HS-27A (cell line): ENCODE data around the gene ARL15.

Source experiments
- DNase-seq: peaks from one replicate; pipeline ENCODE4 v3.0.0-alpha.2; 2012; ENCODE audit warnings: low read depth, missing footprints

Gene ARL15

DNA sequence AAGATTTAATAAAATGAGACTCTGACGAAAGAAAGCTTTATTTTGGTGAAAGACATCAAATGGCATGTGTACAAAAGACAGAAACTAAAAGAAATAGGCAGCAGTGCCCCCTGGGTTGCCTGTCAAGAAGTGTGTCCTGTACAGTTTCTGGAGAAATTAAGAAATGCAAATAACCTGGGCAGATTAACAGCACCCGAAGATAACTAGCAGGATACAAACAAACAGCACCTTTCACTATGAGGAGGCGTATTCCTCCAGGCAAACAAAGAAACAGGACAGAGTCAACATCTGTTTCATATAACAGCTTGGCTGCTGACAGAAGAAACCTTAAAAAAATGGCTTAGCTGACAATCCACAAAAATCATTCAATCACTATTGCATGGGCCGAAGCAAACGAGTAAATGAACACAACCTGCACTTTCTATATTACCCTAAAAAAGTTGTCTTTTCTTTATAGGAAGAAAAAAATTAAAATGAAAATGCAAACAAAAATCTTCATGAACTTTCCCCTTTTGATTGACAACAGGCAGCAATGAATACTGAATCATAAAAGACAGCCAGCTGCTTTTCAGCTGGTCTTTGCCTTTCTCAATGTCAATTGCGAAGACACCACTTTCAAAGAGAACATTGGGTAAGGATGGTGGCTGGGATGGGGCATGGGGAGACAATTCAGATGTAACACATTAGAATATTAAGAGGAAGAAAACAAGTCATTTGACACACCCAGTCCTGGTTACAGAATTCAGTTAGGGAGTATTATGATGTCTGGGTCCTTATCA, 162.1 kb downstream of the ARL15 start:
- DNase-seq = no peak

DNA sequence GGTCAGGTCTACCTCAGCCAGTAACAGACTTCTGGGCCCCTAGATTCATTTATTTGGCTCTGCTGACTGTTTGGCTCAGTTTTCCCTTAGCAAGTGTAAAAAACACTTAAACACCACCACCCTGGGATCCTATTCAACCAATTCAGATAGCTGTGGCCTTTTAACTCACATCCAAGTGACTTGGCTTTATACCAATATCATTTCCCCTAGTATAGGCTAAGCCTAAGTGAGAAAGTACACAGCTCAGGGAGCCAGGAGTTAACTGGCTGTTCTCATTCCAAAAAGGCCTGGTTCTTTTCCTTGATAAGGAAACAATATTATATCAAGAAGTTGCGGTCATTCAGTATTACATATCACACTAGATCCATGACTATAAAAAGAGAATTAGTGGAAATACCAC, 163.5 kb downstream of the ARL15 start:
- DNase-seq = no peak

DNA sequence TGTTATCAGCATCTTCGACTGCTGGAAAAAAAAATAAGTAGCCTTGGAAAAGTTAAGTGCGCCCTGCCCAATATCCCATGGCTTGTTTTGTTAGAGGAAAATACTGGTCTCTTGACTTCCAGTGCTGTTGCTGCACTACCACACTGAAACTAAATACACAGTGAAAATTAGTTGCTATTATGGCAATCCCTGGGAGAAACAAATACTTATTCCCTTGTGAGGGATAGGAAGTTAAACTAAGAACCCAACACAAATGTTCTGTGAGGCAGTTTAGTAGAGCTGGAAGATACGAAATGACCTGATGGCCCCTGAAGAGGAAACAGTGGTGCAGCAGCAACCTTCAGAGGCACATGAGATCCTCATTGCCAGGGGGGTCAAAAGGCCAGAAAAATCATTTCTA, 164.0 kb downstream of the ARL15 start:
- no peak for DNase-seq

DNA sequence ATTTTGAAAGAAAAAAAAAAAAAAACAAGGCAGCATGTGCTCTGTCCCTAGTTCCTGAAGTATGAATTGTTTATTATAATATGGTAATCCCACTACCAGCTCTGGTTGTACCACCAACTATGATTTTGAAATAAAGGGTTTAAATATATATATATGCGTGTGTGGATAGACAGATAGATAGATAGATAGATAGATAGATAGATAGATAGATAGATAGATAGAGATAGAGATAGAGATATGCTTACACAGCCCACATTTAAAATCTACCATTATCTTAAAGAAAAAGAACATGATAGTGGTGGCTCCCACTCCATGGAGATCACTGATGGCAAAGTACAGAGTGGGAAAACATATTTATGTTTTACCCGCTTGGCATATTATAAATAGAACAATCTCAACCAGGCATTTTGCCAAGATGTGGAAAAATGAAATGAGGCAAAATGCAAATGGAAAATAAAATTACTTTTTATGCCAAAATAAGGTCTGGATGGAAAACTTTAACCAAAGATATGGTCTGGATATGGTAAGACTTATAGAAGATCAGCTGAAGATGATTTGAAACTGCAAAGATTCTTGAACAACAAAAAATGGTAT, 170.0 kb downstream of the ARL15 start:
- DNase-seq = no peak

DNA sequence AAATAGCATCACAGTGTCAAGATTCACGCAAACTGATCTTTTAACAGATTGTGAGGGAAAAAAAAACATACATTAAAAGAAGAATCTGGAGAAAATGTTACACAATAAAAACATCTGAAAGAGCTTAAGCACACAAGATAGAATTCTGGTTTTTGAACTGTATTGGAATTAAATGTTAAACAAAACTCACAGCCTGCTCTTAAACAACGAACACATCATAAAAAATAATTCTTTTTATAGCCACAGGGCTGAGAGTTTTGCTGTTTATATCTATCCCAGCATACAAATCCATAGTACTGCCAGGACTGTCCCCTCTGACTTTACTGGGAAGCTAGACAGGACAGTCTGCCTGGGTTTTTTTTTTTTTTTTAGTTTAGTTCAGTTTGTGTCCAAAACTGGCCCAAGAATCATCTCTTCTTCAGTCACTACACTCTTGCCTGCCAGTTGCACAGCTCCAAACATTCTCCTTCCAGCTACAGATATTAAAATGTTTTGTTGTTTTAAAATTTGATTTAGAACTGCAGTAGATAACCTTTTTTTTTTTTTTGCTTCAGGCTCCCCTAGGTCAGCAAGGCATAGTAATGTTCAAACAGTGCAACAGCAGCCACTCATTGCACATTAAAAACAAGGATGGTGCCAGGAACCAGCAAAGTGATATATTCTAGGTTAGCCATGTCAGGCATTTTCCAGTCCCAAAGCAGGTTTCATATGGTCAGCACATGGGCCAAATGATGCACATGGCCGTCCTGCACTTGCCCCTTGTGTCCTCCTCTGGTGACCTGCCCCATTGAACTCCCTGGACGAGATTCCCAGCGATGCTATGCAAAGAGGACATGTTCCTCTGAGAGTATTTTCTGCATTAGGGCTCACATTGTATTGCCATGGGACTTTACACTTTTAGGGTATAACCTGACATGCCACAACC, 173.6 kb downstream of the ARL15 start:
- DNase-seq = no peak

DNA sequence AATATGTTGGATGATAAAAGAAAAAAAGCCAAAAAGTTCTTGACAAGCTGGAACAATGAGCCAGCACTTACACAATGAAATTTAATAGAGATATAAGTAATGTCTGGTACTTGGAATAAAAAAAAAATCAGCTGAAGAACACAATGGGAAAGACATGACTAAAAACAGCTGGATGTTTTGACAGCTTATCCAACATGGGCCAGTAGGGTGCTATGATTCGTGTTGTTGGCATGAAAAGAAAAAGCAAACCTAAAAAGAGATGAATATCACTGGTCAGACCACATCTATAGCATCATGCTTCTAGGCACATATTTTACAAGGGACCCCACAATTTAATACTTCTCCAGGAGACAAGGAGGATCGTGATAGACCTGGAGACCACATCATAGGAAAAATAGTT, 175.3 kb downstream of the ARL15 start:
- DNase-seq = no peak

DNA sequence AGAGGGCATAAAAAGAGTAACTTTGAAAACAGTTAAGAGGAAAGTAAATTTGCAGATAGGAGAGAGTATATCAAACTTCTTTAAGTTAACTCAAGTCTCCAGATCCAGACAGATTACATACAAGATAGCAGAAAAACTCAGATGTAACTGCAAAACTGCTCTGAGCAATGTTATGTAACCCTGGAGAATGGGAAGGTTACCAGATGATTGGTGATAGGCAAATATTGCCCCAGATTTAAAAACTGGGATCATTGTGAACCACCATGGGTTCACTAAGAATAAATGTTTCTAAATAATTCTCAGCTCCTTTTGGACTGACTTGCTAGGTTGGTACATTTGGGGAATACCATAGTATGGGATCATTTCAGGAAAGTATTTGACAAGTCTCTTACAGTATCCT, 176.5 kb downstream of the ARL15 start:
- no peak for DNase-seq

DNA sequence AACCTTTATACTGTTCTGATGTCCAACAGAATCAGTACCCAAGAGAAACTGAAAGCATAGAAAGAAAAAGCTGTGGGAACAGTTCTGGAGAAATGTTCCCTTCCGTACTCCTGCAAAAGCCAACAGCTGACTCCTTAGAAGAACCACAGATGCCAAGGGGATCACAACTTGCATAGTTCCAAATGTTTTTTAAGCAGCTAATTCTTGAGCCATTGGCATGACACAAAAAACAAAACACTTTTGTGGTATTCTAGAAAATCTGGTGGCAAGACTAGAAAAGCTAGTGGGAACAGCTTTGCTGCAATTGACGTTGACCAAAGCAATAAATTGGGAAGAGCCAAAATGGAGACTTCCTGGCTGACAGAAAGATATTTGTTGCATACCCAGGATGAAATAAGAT, 189.9 kb downstream of the ARL15 start:
- DNase-seq = no peak

DNA sequence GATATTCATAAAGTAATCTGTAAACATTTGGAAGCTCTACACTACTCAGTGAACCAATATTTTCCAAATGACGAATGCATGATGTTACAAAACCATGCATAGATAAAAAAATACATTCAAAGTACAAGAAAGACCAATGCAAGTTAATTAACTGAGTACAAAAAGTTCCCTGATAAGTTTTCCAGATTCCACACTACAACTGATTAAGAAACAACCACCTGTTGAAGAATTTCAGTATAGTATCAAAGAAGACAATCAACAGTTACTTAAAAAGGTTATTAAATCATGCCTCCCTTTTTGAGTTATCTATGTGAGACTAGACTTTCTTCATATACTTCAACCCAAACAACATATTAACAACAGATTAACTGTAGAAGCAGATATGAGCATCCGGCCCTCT, 192.4 kb downstream of the ARL15 start:
- DNase-seq = no peak

DNA sequence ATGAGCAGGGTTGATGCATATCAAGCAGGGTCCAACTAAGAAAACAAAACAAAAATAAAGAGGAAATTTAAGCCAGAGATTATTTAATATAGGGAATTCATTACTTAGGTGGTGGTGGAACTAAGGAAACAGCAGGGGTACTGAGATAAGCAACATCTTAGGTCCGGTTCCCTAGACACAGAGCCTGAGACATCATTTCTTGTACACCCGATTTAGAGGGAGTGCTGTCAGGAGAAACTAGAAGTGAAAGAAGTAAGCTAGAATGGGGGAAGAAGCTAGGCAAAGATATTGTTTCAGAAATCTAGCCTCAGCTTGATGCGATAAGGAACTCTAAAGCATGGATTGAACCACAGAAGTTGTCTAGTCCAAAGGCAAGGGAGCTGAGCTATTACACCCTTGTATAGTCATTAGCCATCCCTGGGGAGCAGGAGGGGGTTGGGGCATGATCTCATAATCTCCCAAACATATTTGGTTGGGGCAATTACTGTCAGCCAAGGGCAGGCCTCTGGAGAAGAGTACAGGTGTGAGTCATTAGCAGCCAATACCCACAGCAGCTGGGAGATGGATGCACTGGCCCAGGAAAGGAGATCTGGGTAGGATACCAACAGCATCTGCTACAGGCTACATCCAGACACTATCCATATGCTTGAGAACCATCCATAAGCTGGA, 194.5 kb downstream of the ARL15 start:
- no peak for DNase-seq

DNA sequence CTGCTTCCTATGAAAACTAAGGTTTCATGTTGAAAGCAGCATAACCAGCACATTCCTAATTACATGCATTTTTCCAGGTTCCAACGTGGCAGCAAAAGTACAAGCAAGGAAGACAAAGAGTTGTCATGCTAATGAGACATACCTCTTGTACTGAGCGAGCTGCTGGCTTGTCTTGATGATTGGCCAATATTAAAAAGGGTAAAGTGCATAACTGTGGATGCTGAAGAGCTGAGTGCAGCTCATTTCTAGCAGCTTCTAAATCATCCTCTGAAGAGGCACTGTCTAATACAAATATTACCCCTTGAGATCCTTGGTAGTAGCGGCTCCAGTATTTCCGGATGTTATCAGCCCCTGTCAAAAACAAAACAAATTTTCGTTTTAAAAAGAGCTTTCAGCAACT, 197.3 kb downstream of the ARL15 start:
- DNase-seq = no peak

DNA sequence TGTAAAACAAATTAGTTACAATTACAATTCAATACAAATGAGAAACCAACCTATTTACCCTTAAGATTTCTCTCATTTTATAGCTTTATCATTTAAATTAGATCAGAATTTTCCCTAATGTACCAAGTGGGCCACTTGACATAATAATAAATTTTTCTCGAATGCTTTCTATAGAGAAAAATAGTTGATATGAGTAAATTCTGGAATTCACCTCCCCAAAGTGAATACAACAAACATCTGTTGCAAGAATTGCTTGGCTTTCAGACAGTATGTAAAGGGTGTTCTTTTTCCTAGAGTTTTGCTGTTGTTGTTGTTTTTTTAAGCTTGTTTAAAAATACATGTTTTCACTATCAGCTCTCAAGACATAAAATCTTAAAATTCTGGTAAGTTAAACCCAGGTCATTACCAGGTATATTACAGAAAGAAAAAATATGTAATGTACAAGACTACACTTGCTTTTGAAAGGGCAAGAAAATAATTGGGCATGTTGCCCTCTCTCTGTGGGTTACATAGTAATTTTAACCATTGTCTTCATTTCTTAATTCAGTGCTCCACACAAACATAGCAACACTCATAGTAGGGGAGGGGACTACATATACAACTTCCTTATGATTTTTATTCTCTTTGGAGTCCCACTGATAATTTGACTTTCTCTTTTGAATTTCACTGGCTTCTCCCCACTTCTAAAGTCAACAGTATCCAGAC, 200.6 kb downstream of the ARL15 start:
- no peak for DNase-seq

DNA sequence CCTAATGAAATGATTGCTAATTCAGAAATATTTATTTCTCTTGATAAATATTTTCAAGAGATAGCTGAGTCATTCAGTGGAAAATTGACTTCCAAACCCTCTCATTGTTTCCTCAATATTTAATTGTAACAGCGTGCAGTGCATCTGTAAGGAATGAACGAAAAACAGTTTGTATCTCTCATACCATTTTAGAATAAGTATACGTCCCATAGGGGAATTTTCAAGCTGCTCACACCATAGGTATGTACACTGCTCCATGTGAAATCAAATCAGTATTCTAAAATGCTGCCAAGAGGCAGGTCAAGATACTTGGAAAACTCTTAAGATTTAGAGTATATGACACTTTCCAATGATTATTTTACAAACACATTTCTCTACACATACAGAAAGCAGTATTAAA, 202.2 kb downstream of the ARL15 start:
- DNase-seq = no peak

DNA sequence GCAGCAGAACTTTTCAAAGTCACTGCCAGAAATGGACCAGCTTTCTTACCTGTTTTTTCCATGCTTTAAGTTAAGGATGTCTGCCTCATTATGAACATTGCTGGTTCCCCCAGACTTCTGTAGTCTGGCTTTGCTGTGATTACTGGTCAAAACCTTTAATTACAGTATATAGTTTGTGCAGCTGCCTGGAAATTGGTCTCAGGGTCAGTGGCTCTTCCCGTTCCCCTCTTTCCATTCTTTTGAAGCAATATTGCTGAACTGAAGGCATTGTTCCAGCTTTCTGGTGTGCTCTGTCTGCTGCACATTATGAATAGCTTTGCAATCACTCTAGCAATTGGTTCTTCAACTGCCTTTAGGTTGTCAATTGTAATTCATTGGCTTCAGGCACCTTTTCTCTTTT, 206.5 kb downstream of the ARL15 start:
- DNase-seq = no peak

DNA sequence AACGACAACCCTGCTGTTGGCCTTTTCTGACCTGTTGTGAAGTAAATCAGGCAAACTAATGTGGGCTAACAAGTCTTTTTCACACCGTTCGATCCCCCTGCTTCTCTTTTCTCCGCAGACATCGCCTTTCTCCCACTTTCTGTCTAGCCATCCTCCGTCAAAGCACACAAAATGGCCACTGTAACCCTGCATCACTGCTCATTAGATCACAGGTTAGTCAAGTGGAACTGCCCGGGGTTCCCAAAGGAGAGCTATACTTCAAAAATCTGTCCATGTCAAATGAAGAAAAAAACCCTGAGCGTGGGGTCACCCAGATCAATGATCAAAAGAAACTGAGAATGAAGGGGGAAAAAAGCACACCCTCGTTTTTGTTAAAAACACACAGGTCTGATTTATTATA, 212.1 kb downstream of the ARL15 start:
- no peak for DNase-seq

DNA sequence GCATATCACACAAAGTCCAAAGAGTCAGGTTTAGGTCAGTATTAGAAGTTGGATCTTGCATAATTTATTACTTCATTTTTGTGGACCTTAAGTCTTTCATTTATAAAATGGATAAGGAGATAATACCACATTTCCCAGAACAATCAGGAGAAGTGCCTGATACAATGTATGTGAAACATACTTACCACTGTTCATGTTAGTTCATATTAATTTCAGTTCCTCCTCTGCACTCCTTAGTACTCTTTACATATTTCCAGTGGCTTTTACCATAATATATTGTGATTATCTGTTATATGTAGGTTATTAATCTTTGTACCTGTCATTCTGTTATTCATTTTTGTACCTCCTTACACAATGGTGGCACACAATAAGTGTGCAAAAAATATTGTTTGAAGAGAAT, 214.4 kb downstream of the ARL15 start:
- DNase-seq = no peak

DNA sequence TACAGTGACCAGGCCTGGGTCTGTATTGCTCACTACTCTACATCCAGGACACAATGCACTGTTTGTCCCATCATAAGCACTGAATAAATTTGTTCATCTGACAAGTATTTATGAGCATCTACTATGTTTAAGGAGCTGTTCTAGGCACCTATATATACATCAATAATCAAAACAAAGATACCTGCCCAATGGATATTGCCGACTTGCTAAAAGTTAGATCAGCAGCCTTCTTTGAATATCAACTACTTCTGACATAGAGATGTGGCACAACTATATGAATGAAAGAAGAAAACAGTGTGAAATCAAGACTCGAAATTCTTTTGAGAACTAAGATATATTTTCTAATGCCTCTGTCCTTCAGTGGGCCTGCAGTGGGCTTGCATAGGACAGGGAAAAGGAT, 215.7 kb downstream of the ARL15 start:
- no peak for DNase-seq

DNA sequence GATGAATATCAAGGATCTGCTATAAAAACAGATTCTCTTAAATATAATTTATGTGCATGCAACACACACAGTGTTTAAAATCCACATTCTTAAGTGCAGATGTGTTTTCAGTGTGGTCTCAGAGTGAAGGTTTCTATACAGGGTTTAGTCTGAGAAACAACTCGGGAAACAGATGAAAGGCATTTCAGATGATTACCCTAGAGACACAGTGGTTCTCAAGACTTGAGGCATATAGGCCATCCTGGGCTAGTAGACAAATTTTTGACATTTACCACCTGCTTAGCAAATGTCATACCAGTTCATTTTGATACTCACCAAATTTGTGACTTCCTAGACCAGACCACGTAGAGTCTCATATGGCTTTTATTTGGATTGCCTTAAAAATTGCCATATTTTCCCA, 216.5 kb downstream of the ARL15 start:
- DNase-seq = no peak

DNA sequence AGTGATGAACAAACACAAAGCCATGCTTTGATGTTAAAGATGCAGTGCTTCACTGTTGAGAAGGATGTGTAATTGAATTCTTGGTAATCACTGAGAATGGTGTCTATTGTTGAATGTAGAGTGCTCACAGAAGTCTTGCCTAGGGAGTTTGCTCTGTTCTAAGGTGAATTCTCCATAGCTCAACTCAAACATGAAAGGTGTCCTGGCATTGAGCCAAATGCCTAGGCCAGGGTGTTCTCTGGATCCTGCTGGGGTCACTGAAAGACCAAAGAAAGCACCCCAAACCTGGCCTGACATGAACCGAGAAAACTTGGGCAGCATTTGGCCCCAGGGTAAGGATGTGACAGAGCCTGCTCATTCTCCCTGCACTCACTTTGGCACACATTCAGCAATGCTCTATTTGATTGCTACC, 217.3 kb downstream of the ARL15 start:
- DNase-seq = no peak

DNA sequence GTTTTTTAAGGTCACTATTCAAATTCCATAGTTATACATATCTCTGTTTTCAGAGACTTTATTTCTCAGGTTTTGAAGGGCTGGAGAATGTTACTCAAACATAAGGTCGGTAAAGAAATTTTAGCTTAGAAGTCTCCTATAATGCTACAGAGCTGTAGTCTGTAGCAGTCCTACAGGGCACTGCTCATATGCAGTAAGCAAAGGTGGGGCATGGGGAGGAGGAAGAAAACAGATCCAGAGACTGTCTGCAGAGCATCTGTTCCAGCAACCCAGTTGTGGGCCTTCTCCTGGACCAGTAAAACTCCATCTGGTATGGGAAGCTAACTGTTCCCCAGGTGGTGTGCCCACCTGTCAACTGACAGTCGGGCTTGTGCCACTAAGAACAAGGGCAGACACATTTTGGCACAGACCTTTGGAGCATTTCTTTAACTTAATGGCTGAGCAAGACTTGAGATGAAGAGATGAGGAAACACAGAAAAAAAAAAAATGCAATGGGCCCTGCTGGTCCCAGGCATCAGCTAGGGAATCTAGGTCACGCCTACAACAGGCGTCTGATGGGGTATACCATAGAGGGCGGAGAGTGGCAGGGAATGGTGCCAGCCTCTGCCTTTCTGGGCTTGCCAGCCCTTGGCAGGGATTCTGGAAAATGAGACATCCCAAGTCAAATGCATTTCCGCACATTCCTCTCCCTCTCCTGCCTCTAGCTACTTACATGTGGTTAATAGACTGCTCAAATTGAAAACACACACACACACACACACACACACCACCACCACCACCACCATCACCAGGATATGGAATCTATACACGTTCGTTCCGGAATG, 218.9 kb downstream of the ARL15 start:
- no peak for DNase-seq
